Right hindlimb (tissue), 1 donor: ENCODE measurements around the gene GNAQ.

ENCODE experiments used
- DNase-seq: peaks from one replicate; pipeline ENCODE4 v3.0.0-alpha.2; 2018

The GNAQ gene

GRCh38 chr9:77807846-77808750 lies 223.5 kb downstream of the GNAQ start:
- DNase-seq, result no peak

GRCh38 chr9:77807281-77807683 lies 224.3 kb downstream of the GNAQ start:
- no peak for DNase-seq

GRCh38 chr9:77806741-77807140 lies 224.9 kb downstream of the GNAQ start:
- DNase-seq, result no peak

GRCh38 chr9:77805810-77806209 lies 225.8 kb downstream of the GNAQ start:
- no peak for DNase-seq

- no peak for DNase-seq
These were observed 228.2 kb downstream of the GNAQ start for GRCh38 chr9:77803423-77803822.

- no peak for DNase-seq
These were observed 228.9 kb downstream of the GNAQ start for GRCh38 chr9:77802515-77803293.

- no peak for DNase-seq
These were observed 229.5 kb downstream of the GNAQ start for GRCh38 chr9:77802064-77802463.

GRCh38 chr9:77800924-77801551 lies 230.6 kb downstream of the GNAQ start:
- no peak for DNase-seq

GRCh38 chr9:77798140-77798539 lies 233.5 kb downstream of the GNAQ start:
- no peak for DNase-seq

- DNase-seq, result no peak
These were observed 236.6 kb downstream of the GNAQ start for GRCh38 chr9:77794985-77795384.

GRCh38 chr9:77793849-77794248 lies 237.8 kb downstream of the GNAQ start:
- DNase-seq, result no peak

- no peak for DNase-seq
These were observed 241.7 kb downstream of the GNAQ start for GRCh38 chr9:77789891-77790290.

- DNase-seq, result no peak
These were observed 246.3 kb downstream of the GNAQ start for GRCh38 chr9:77785341-77785740.

GRCh38 chr9:77783518-77783917 lies 248.1 kb downstream of the GNAQ start:
- DNase-seq, result no peak

- DNase-seq, result no peak
These were observed 252.6 kb downstream of the GNAQ start for GRCh38 chr9:77779010-77779409.

- no peak for DNase-seq
These were observed 258.2 kb downstream of the GNAQ start for GRCh38 chr9:77773381-77773780.

- DNase-seq, result no peak
These were observed 259.0 kb downstream of the GNAQ start for GRCh38 chr9:77772646-77773045.

- DNase-seq, result no peak
These were observed 260.4 kb downstream of the GNAQ start for GRCh38 chr9:77771171-77771570.

GRCh38 chr9:77770340-77770739 lies 261.3 kb downstream of the GNAQ start:
- no peak for DNase-seq

- DNase-seq, result no peak
These were observed 262.4 kb downstream of the GNAQ start for GRCh38 chr9:77769246-77769645.

- no peak for DNase-seq
These were observed 265.0 kb downstream of the GNAQ start for GRCh38 chr9:77766587-77766986.

- DNase-seq, result no peak
These were observed 265.8 kb downstream of the GNAQ start for GRCh38 chr9:77765781-77766259.
